Measurements from ENCODE around the gene SVOPL. TPM values are rescaled to one million over a fixed set of nuclear protein-coding genes. Genes with fewer than 3 reads are reported as not detected.

The SVOPL gene
- total RNA-seq, 1 experiment from 2014 or later, result 0.78 TPM

DNA sequence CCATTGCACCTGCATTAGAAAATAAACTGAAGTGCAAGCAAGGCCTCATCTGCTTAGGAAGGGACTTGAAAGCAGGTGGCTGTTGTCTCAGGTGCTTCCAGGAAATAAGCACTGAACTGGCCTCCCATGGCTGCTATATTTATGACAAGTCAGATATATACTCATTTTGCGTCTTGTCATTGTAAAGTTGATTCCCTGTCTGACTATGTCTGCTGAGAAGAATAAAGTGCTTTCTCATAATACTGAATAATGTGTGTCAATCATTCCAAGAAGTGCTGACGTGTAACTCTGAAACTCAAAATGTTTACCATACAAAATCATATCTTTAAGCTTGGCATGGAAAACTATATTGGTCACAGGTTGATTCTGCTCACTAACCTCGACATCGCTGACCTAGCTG lies 44.9 kb upstream of the SVOPL start:
- Mint-ChIP-seq H3K9me3 (ENCODE audit: low read depth, unreplicated experiment) (no peaks in the 10 kb centered on the region), H3K4me3 (ENCODE audit: low read depth, unreplicated experiment) (no peak overlapping the region), H3K36me3 (ENCODE audit: insufficient read depth, unreplicated experiment) (no peaks in the 10 kb centered on the region), H3K27ac (ENCODE audit: unreplicated experiment) (no peak overlapping the region), H3K27me3 (ENCODE audit: unreplicated experiment) (no peaks in the 10 kb centered on the region), H3K4me1 (ENCODE audit: low read depth, unreplicated experiment) (peaks cover 17% of the 10 kb centered on the region)
- intact Hi-C loops (cut with micrococcal nuclease; ENCODE audit: unreplicated experiment), result no loop called here
- no peak for DNase-seq
- CTCF ChIA-PET, result no interaction called here
- BruUV-seq (replicated peaks), result no TSS peak
- TF ChIP-seq, protein P1, sequence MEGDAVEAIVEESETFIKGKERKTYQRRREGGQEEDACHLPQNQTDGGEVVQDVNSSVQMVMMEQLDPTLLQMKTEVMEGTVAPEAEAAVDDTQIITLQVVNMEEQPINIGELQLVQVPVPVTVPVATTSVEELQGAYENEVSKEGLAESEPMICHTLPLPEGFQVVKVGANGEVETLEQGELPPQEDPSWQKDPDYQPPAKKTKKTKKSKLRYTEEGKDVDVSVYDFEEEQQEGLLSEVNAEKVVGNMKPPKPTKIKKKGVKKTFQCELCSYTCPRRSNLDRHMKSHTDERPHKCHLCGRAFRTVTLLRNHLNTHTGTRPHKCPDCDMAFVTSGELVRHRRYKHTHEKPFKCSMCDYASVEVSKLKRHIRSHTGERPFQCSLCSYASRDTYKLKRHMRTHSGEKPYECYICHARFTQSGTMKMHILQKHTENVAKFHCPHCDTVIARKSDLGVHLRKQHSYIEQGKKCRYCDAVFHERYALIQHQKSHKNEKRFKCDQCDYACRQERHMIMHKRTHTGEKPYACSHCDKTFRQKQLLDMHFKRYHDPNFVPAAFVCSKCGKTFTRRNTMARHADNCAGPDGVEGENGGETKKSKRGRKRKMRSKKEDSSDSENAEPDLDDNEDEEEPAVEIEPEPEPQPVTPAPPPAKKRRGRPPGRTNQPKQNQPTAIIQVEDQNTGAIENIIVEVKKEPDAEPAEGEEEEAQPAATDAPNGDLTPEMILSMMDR (IDR thresholded peaks at IDR 0.05; ENCODE audit: unreplicated experiment), result no peak

DNA sequence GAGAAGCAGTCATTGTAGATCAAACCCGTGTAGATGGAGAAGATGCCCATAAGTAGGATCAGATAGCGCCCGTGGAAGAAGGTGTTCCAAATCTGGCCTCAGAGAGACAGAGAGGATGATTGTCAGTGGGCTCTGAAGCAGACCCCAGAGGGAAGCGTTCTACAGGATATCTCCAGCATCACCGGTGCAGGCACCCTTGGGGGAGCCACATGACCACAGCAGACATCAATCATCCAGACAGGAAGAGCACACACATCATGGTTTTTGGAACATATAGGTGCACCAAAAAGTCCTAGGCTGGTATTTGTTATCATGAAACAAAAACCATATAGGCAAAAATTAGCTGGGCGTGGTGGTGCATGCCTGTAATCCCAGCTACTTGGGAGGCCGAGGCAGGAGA lies 44.0 kb upstream of the SVOPL start:
- TF ChIP-seq, protein P1 (IDR thresholded peaks at IDR 0.05; ENCODE audit: unreplicated experiment), result no peak
- no TSS peak for BruUV-seq (replicated peaks)
- DNase-seq, result no peak
- Mint-ChIP-seq H3K4me3 (ENCODE audit: low read depth, unreplicated experiment) (no peak overlapping the region), H3K27ac (ENCODE audit: unreplicated experiment) (no peak overlapping the region), H3K36me3 (ENCODE audit: insufficient read depth, unreplicated experiment) (no peaks in the 10 kb centered on the region), H3K4me1 (ENCODE audit: low read depth, unreplicated experiment) (peaks cover 10% of the 10 kb centered on the region), H3K9me3 (ENCODE audit: low read depth, unreplicated experiment) (no peaks in the 10 kb centered on the region), H3K27me3 (ENCODE audit: unreplicated experiment) (no peaks in the 10 kb centered on the region)
- CTCF ChIA-PET, result no interaction called here
- intact Hi-C loops (cut with micrococcal nuclease; ENCODE audit: unreplicated experiment), result no loop called here

DNA sequence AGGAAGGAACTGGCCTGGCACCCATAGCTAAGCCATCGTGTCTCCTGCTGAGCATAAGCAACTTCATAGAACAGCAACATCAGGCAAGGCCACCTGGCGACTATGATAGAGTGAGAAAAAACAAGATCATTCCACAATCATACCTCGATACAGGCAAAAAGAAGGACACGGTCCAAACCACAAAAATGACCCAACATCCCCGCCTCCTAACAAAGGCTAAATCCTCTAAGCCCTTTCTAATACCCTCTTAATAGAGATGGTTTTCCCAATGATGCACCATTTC lies 40.2 kb upstream of the SVOPL start:
- Mint-ChIP-seq H3K4me1 (ENCODE audit: low read depth, unreplicated experiment) (peaks cover 18% of the 10 kb centered on the region), H3K4me3 (ENCODE audit: low read depth, unreplicated experiment) (no peak overlapping the region), H3K36me3 (ENCODE audit: insufficient read depth, unreplicated experiment) (no peaks in the 10 kb centered on the region), H3K9me3 (ENCODE audit: low read depth, unreplicated experiment) (no peaks in the 10 kb centered on the region), H3K27ac (ENCODE audit: unreplicated experiment) (no peak overlapping the region), H3K27me3 (ENCODE audit: unreplicated experiment) (no peaks in the 10 kb centered on the region)
- no TSS peak for BruUV-seq (replicated peaks)
- intact Hi-C loops (cut with micrococcal nuclease; ENCODE audit: unreplicated experiment), result no loop called here
- CTCF ChIA-PET, result interaction anchor here (1.2 kb wide), 1 partner anchor 15 kb away, joined by 3 read pairs; no protein-coding TSS in a partner anchor
- no peak for DNase-seq
- TF ChIP-seq, protein P1 (IDR thresholded peaks at IDR 0.05; ENCODE audit: unreplicated experiment), result no peak

DNA sequence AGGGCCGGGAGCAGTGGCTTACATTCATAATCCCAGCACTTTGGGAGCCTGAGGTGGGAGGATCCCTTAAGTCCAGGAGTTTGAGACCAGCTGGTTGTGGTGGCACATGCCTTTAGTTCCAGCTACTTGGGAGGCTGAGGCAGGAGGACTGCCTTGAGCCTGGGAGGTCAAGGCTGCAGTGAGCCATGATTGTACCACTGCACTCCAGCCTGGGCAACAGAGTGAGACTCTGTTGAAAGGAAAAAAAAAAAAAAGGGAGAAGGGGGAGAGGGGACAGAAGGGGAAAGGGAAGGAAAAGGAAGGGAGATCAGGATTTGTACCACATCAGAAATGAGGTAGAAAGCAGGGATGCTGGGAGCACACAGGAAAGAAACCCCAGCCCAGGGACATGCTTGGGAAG lies 38.7 kb upstream of the SVOPL start:
- Mint-ChIP-seq H3K27ac (ENCODE audit: unreplicated experiment) (no peak overlapping the region), H3K9me3 (ENCODE audit: low read depth, unreplicated experiment) (no peaks in the 10 kb centered on the region), H3K27me3 (ENCODE audit: unreplicated experiment) (no peaks in the 10 kb centered on the region), H3K36me3 (ENCODE audit: insufficient read depth, unreplicated experiment) (no peaks in the 10 kb centered on the region), H3K4me1 (ENCODE audit: low read depth, unreplicated experiment) (peaks cover 18% of the 10 kb centered on the region), H3K4me3 (ENCODE audit: low read depth, unreplicated experiment) (no peak overlapping the region)
- no peak for DNase-seq
- intact Hi-C loops (cut with micrococcal nuclease; ENCODE audit: unreplicated experiment), result loop anchor here (5.0 to 10.0 kb wide), 3 partner anchors 178 to 355 kb away; partner anchors contain the start of gene TRIM24
- BruUV-seq (replicated peaks), result no TSS peak
- TF ChIP-seq, protein P1 (IDR thresholded peaks at IDR 0.05; ENCODE audit: unreplicated experiment), result no peak
- CTCF ChIA-PET, result no interaction called here

All from Calu3 (cell line).